IPS-NIHi11 (cell line): Measurements from ENCODE around the gene CLEC4E.
"Not testable (repeated sequence)": the region's sequence is repeated elsewhere in the genome, so short reads cannot be mapped to it uniquely, and the experiment has no call there.

ENCODE experiments used
- DNase-seq: peaks from one replicate; pipeline ENCODE4 v3.0.0; 2012; ENCODE audit warnings: mixed read lengths, low spot score

Gene CLEC4E, protein sequence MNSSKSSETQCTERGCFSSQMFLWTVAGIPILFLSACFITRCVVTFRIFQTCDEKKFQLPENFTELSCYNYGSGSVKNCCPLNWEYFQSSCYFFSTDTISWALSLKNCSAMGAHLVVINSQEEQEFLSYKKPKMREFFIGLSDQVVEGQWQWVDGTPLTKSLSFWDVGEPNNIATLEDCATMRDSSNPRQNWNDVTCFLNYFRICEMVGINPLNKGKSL

DNA sequence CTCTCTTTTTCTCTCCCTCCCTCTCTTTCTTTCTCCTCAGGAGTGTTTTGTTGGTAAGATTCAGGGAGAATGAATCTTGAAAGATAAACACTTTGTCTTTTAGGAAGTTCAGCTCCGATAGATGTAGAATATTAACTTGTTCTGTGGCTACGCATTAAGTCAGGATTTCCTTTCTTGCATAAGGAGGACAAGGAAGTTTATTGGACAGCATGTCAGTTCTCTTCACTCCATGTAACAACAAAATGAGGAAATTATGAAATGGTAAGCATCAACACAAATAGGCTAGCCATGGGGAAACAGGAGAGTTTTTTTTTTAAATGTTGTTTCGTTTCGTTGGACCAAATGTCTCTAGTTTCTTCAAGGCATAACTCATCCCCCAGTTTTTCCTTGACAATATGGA is at the start of gene CLEC4E:
Gene CLEC4E, minus strand, starts transcription at position 75 of the 400 bp plus-strand sequence. CDS start 108 bp downstream, outside the sequence.
- DNase-seq, result not testable (repeated sequence)

GRCh38 chr12:8589679-8590078 is 49.0 kb upstream of the CLEC4E start:
- DNase-seq, result no peak

- DNase-seq, result not testable (repeated sequence)
Measured at GRCh38 chr12:8584478-8584877, 43.8 kb upstream of the CLEC4E start.

DNA sequence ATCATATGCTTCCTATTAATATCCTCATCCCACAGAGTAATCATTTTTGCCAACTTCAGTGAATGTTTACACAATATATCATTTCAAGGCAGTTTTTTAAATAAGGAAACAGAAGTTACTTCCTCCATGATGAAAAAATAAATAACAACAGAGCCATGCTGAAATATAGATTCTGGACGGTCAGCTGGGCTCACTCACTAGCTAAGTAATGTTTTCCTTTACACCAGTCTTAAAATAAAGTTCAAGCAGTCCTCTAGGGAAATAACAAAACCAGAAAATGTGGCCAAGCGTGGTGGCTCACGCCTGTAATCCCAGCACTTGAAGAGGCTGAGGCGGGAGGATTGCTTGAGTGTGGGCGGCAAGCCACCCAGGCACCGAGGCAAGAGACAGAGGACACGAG is 43.3 kb upstream of the CLEC4E start:
- no peak for DNase-seq

- DNase-seq, result no peak
Measured at GRCh38 chr12:8581098-8581784, 40.5 kb upstream of the CLEC4E start.

DNA sequence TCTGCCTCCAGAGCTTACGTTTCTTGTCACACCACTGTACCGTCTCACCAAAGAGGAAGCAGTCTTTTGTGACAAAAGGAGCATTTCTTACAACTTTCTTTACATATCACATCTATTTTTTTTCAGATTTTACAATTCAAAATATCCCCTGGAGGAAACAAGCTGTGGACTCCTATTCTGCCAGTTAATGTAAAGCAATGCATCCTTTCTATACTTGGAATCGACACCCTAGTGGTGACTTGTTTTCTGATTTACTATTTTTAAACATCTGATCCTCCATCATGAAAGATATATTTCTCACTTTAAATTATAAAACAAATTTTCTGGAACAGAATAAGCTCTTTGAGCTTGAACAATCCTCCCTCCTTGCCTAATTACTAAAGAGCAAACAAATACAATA is 37.2 kb upstream of the CLEC4E start:
- DNase-seq, result no peak

DNA sequence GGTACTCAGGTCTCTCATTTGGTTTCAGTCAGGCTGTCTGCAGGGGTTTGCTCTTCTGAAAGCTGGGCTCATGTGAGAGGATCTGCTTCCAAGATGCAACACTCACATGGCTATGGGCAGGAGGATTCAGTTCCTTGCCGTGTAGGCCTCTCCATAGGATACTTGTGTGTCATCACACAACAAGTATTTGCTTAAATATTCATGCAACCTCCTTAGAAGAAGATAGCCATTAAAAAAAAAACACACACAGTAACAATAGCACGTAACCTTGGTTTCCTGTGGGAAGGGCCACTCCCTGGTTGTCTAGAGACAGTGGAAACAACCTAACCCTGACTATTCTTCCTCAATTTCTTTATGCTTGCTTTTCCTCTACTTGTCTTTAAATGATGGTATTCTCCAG is 31.8 kb upstream of the CLEC4E start:
- DNase-seq, result no peak

- DNase-seq, result no peak
Measured at GRCh38 chr12:8566525-8566924, 25.8 kb upstream of the CLEC4E start.

DNA sequence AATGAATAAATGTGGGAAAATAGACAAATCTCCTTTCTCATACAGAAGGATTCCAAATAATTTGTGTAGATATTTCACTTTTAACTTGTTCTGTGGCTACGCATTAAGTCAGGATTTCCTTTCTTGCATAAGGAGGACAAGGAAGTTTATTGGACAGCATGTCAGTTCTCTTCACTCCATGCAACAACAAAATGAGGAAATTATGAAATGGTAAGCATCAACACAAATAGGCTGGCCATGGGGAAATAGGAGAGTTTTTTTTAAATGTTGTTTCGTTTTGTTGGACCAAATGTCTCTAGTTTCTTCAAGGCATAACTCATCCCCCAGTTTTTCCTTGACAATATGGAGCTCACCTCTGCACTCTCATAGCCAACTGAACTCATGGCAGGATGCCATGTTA is 25.3 kb upstream of the CLEC4E start:
- DNase-seq, result not testable (repeated sequence)

GRCh38 chr12:8564656-8565055 is 24.0 kb upstream of the CLEC4E start:
- DNase-seq, result no peak

- no peak for DNase-seq
Measured at GRCh38 chr12:8563356-8563755, 22.7 kb upstream of the CLEC4E start.

DNA sequence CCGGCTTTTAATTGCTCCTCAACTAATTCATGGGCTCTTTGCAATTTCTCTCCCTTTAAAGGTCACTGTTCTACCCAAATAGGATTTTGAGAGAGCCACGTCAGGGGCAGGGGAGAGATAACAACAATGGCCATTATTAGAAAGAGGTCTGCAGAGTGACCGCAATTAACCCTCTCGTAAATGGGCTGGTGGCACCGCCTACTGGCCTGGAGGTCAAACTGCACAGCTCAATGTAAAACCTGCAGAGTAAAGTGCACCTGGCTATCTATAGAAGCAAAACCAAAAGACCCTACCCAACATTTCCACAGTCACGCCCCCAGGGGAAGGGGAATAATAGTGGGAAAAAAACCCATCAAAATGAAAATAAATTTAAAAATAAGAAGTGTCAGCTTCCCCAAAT is 21.6 kb upstream of the CLEC4E start:
- DNase-seq, result no peak

- DNase-seq, result no peak
Measured at GRCh38 chr12:8561011-8561410, 20.3 kb upstream of the CLEC4E start.

DNA sequence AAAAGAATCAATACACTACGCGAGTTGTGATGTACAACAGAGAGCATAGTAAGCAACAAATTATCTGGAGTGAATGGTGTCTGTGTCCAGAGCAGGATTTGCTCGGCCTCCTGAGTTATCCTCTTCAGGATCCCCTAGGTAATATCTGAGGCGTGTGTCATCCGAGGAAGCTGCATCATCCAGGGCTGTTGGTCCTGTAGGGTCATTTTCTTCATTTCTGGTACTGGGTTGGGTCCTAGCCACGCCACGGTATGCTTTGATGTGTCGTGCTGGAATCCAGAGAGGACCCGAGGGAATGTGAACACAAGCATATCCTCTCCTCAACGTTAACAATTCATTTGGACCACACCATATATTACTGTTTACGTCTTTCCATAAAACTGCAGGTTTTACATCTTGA is 19.0 kb upstream of the CLEC4E start:
- no peak for DNase-seq

GRCh38 chr12:8556531-8557097 is 15.9 kb upstream of the CLEC4E start:
- no peak for DNase-seq

DNA sequence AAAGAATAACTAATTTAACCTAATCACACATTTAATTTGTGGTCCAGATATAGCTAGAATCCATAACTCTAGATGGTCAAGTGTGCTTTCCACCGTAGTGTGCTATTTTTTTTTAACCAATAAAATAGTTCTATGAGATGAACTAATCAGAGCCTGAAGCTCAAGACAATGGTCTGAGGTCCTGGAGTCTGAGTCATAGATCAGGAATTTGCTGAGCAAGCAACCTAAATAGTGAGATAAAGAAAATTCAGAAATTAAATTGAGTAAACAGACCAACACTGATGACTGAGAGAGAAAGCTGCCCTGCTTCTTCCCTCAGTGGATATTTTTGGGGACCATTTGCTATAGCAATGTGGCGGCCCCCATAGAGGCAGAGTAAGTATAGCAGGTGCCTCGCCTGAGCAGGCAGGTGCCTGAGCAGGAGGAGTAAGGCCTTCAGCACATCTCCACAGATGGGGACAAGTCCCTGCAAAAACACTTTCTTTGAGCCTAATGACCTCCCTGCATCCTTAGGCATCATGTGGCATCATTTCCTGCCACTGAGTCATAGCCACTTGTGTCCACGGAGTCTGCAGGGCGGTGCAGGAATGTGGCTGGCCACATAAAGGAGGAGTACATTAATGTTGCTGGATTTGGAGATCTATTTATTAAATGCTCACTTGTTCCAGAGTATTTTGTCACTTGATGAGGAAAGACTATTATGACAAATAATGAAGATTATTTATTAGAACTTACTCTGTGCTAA is 13.9 kb upstream of the CLEC4E start:
- peak; percentile 17 for DNase-seq

DNA sequence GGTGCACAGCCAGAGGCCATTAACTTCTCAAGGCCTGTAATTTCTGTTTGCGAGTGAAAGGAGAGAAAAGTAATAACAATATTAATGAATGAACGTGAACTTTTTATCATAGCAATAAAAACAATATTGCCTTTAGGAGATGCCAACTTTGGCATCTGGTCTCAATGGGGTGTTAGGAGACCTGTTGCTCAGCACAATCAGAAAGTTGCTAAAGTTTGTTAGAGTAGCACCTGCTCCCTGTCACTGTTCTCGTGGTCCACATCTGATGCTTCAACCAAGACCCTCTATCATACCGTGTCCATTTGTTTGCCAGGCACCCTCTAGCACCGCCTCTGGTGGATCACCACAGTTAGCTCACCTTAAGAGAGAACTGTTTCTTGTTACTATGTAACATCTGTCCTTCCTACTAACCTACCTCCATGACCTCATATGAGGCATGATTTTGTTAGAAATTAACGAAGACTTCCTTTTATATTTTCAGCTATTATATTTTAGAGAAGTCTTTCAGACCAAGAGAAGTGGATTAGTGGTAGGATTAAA is 12.5 kb upstream of the CLEC4E start:
- peak; percentile 26 for DNase-seq

- DNase-seq, result peak; percentile 36
Measured at GRCh38 chr12:8549381-8549780, 8.7 kb upstream of the CLEC4E start.

DNA sequence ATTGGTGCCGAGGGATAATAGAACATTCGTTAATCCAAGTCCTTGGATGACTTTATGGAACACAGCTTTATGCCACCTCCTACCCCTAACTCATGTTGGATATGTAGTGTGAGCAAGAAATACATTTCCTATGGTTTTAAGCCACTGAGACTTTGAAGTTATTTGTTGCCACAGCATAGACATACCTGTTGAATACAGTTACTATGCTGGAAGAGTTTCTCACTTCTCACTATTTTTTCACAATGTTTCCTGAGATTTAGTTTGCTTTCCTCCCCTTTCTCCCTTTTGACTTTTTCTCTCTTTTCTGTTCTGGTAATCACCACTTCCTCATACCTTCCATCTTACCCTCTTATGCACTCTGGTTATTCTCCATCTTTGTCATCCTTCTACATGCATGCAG is 7.5 kb upstream of the CLEC4E start:
- DNase-seq, result no peak

DNA sequence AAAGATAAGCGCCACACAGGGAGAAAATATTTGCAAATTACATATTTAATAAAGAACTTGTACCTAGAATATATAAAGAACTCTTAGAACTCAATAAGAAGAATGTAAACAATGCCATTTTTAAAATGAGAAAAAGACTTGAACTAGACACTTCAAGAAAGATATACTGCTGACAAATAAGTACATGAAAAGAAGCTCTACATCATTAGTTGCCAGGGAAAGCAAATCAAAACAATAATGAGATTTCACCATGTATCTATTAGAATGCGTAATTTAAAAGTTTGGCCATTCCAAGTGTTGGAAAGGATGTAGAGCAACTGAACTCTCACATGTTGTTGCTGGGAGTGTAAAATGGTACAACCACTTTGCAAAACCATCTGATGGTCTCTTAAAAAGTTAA is 6.9 kb upstream of the CLEC4E start:
- DNase-seq, result no peak

- no peak for DNase-seq
Measured at GRCh38 chr12:8546591-8546990, 5.9 kb upstream of the CLEC4E start.

- DNase-seq, result peak; percentile 84
Measured at GRCh38 chr12:8544295-8544694, 3.6 kb upstream of the CLEC4E start.

DNA sequence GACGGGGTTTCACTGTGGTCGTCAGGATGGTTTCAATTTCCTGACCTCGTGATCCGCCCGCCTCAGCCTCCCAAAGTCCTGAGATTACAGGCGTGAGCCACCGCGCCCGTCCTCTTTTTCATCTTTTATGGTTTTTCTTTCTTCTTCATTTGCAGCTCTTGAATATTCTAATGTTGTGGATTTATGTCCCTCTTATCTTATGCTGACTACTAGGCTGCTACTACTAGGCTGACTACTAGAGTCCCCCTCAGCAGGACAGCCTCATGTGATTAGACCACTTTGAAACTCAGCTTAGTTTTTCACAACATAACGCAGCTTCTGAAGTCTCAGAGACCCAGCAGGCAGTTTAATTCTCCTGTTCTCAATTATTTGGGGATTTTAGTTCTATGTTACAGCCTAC is 857 bp upstream of the CLEC4E start:
- DNase-seq, result no peak
